NB4 (cell line): ENCODE measurements around the gene KLC1.
A peak's percentile ranks its signal among the peaks of the same experiment; 100 is the strongest.

Experiments used
- DNase-seq: peaks from one replicate; pipeline ENCODE4 v3.0.0; 2010; ENCODE audit warnings: low read depth
- H3K4me3 ChIP-seq: one replicate; pipeline ENCODE4 v1.5.1; 2011; ENCODE audit warnings: mild to moderate bottlenecking, low read depth, low read length, moderate library complexity
- MAX ChIP-seq: IDR thresholded peaks from 2 replicates; pipeline ENCODE4 v1.6.1; 2011; ENCODE audit warnings: low read depth, low read length
- MYC ChIP-seq: IDR thresholded peaks from 2 replicates; pipeline ENCODE4 v1.6.1; 2011; ENCODE audit warnings: low read depth, low read length
- POLR2A ChIP-seq: IDR thresholded peaks from 2 replicates; pipeline ENCODE4 v1.6.1; 2011; ENCODE audit warnings: mild to moderate bottlenecking; ENCODE audit not compliant: insufficient read length; ENCODE audit errors: extremely low read depth
- TF ChIP-seq, protein P1 (sequence below): IDR thresholded peaks from one replicate; pipeline ENCODE4 v1.5.1; 2012; ENCODE audit warnings: low read depth, low read length

KLC1 gene

GRCh38 chr14:103623308-103623707 lies 5.7 kb upstream of the KLC1 start:
- TF ChIP-seq MYC (no peak), POLR2A (no peak), MAX (no peak)
- TF ChIP-seq, protein P1, sequence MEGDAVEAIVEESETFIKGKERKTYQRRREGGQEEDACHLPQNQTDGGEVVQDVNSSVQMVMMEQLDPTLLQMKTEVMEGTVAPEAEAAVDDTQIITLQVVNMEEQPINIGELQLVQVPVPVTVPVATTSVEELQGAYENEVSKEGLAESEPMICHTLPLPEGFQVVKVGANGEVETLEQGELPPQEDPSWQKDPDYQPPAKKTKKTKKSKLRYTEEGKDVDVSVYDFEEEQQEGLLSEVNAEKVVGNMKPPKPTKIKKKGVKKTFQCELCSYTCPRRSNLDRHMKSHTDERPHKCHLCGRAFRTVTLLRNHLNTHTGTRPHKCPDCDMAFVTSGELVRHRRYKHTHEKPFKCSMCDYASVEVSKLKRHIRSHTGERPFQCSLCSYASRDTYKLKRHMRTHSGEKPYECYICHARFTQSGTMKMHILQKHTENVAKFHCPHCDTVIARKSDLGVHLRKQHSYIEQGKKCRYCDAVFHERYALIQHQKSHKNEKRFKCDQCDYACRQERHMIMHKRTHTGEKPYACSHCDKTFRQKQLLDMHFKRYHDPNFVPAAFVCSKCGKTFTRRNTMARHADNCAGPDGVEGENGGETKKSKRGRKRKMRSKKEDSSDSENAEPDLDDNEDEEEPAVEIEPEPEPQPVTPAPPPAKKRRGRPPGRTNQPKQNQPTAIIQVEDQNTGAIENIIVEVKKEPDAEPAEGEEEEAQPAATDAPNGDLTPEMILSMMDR = no peak
- no peak for DNase-seq
- no peak overlapping the region for H3K4me3 ChIP-seq

DNA sequence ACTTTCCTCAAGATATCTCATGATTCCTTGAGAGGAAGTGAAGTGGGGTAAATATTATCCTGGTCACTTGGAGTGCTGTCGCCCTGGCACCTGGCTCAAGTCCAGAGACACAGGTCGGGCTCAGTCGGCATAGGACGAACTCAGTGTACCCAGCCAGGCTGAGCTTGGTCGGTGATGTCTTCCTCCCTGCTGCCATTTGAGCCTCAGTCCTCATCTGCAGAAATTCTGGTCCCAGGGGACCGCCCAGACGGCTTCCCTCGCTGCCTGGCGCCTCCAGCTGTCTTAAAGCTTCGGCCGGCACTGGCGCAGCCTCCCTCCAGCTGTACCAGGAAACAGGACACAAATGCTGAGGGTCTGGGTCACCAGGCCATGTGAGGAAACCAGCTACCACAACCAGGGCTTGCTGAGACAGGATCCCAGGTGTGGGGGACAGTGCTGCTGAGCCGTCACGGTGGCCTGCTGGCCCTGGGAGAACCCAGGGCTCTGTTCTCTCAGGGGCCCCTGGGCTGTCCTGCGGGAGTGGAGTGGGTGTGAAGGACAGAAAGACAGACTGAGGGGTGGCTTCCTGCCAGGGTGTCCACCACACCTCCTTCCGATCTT lies 5.0 kb upstream of the KLC1 start:
- TF ChIP-seq, protein P1 = no peak
- TF ChIP-seq POLR2A = no peak
- TF ChIP-seq MAX = no peak
- DNase-seq = peak; percentile 34
- no peak overlapping the region for H3K4me3 ChIP-seq

- no peak overlapping the region for H3K4me3 ChIP-seq
- DNase-seq = peak; percentile 56
- TF ChIP-seq MYC (no peak), MAX (no peak), POLR2A (no peak)
- TF ChIP-seq, protein P1 = no peak
Measured at GRCh38 chr14:103624860-103625259, 4.2 kb upstream of the KLC1 start.

- H3K4me3 ChIP-seq = no peak overlapping the region
- DNase-seq = peak; percentile 61
- TF ChIP-seq MYC (no peak), MAX (no peak), POLR2A (no peak)
- TF ChIP-seq, protein P1 = no peak
Measured at GRCh38 chr14:103625356-103626095, 3.5 kb upstream of the KLC1 start.

GRCh38 chr14:103626146-103626850 lies 2.7 kb upstream of the KLC1 start:
- H3K4me3 ChIP-seq = no peak overlapping the region
- TF ChIP-seq, protein P1 = no peak
- TF ChIP-seq MYC (no peak), MAX (no peak), POLR2A (no peak)
- DNase-seq = peak; percentile 22
